ENCODE results near the gene ASPN.

ASPN gene

DNA sequence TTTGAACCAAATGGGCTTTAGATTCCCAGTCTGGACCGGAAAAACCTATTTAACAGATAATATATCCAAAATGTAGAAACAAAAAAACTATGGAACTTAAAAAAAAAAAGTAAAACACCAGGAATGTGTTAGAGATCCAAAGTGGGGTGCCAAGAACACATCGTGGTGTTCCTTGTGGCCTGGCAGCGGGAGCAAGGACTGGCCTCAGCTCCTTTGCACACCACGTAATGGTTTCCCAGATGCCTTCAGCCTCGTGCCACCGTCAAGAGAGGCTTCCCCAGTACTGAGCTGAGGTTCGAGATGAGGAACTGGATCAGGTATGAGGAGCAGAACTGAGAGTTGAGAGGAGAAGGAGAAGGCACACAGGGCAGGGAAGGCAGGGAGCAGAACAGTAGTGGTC, 3.5 kb downstream of the ASPN start:
- in situ Hi-C loops (cut with MboI; ENCODE audit: low sequenced_read_pairs) = no loop called here

DNA sequence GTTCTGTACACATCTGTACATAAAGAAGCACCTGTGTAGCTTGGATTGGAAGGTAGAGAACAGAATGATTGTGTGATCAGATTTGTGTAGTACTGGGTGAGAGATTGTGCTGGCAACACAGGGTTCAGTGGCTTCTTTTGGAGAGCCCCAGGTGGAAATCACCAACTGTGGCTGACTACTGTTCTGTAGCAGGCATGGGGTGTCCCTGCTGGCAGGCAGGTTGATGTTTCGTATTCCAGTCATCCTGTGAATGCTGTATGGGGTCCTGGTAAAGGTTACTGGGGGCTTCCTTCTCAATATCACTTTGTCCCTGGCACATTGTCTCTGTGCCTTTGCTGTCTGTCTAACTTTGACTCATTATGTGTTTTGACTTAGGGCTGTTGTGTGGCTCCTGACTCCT, 5.3 kb downstream of the ASPN start:
- in situ Hi-C loops (cut with MboI; ENCODE audit: low sequenced_read_pairs) = no loop called here

DNA sequence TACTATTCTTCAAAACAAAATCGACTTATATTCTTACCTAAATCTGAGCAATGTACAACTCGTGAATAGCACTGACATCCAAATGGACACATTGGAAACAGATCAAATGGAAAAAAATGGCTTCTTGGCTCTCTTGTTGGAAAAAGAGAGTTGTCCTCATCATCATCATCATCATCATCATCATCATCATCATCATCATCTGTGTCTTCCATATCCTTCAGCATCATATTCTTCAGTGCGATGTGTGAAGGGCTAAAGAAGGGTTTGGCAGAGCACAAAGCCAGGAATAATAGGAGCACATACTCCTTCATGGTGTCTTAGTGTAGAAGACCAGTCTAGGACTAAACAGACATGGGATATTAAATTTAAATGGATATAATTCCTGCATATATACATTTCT, 7.7 kb downstream of the ASPN start:
- in situ Hi-C loops (cut with MboI; ENCODE audit: low sequenced_read_pairs) = no loop called here

DNA sequence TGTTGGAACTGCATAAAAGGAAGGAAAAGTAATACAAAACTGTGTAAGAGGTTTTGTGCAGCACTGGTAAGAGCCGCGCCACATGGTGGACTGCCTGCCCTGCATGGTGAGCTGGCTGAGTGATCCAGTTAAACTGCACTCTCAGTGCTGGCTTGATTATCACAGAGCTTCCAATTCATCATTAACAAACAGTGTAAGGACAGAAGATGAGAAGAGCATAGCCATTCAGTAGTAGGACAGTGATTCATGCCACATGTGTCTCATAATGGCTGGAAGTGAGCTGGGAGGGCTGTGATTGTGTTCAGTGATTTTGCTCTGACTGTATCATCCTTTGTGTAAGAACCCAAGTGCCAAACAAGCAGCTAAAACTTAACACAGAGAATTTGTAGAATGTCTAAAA, 14.1 kb downstream of the ASPN start:
- in situ Hi-C loops (cut with MboI; ENCODE audit: low sequenced_read_pairs) = no loop called here

DNA sequence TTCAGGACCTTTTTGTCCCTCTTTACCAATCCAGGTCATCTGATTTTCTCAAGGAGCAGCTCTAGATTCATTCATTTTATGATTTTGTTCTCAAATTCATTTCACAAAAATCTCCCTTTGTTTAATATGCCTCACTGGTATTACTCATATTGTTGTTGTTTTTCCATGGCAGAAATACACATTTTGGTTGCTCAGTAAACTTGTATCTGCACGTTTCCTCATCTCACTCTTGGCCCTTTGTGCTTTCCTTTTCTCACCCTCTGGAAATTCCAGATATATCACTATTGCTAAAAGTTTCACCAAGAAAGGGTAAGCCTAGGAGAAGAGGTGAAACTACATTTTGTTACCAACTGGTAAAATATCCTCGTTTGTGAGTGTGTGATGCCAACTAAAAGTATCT, 14.8 kb downstream of the ASPN start:
- in situ Hi-C loops (cut with MboI; ENCODE audit: low sequenced_read_pairs) = no loop called here

DNA sequence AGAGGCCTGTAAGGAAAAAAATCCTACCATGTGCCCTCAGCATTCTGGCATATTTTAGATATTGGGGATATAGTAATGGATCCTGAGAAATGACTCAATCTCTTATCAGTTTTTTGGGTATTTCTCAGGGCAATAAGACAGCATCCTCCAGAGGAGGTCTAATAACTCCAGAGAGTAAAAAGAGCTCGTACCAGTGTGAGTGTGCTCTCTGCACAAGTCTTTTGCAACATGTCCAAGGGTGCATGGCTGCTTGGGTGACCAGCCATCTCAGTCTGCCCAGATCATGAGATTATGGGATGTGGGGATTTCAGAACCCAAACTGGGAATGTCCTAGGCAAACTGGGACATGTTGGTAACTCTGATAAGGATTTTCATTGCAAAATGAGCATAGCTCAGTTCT, 15.3 kb downstream of the ASPN start:
- in situ Hi-C loops (cut with MboI; ENCODE audit: low sequenced_read_pairs) = no loop called here

DNA sequence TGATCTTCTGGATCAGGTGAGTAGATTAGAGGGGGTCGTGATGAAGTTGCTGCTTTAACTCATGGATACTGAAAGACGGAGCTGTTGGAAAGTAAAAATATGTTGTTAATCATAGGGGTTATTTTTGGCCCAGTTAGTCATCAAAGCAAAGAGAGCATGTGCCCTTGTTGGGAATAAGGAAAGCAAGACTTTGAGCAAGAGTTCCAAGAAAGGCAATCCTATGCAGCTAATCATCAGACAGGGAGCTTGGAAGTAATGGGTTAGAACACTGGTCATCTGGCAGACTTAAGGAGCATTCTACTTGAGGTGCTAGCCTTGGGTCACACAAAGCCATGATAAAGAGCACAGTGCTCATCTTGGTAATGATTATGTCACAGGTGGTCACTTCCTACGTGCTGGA, 18.3 kb downstream of the ASPN start:
- in situ Hi-C loops (cut with MboI; ENCODE audit: low sequenced_read_pairs) = no loop called here

DNA sequence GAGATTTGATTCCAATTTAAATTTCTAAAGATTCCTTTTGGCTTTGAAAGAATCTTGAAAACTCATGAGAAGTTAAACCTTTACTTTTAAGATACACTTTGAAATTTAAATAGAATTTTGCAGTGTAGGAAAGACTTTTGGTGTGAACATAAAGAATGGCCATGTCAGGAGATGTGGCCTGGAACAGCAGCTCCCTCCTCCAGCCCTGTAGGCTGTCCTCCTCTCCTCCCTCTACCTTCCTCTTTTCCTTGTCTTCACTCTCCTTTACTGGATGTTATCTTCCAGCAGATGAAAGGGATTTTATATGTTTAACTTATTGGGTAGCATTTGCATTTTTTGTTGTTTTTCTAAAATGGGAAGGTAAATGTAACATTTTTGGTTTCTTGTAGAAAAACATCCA, 18.9 kb downstream of the ASPN start:
- in situ Hi-C loops (cut with MboI; ENCODE audit: low sequenced_read_pairs) = no loop called here

DNA sequence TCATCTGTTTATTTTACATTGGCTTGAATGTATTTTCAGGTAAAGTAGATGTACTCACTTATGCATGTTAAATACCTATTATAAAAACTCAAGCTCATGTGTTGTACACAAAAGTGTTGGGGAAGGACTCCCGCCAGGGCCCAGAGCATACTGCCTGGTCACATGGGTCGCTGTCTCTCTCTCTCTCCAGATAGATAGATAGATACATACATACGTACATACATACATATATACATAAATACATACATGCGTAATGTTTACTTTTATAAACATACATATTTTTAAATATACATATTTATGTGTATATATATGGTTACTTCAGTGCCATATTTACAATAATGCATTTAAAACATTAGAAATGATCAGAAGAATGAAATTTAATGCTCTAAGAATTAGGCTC, 24.7 kb downstream of the ASPN start:
- in situ Hi-C loops (cut with MboI; ENCODE audit: low sequenced_read_pairs) = no loop called here

DNA sequence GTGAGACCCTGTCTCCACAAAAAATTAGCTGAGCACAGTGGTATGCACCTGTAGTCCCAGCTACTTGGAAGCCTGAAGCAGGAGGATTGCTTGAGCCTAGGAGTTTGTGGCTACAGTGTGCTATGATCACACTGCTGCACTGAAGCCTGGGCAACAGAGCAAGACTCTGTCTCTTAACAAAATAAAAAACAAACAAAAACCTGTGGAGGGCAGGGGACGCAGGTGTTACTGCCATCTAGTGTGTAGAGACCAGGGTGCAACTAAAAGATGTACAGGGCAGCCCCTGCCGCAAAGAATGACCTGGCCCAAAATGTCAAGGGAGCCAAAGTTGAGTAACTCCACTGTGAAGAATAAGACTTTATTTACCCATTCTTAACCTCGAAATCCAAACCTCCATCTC, 27.1 kb downstream of the ASPN start:
- in situ Hi-C loops (cut with MboI; ENCODE audit: low sequenced_read_pairs) = no loop called here

DNA sequence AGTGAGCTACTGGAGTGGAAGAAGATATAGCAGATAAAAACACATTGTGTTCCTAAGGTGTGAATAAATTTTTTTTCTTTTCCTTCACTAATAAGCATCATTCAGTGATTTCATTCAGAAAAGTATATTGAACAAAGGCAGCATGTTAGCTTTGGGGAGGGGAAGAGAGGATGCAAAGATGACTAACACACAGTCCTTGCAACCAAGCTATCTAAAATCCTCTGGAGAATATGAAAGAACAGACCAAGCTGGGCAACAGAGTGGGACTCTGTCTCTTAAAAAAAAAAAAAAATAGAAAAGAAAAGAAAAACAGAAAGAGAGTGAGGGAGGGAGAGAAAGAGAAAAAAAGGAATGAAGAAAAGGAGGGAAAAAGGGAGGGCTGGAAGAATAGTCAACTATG, 35.8 kb downstream of the ASPN start:
- in situ Hi-C loops (cut with MboI; ENCODE audit: low sequenced_read_pairs) = no loop called here

DNA sequence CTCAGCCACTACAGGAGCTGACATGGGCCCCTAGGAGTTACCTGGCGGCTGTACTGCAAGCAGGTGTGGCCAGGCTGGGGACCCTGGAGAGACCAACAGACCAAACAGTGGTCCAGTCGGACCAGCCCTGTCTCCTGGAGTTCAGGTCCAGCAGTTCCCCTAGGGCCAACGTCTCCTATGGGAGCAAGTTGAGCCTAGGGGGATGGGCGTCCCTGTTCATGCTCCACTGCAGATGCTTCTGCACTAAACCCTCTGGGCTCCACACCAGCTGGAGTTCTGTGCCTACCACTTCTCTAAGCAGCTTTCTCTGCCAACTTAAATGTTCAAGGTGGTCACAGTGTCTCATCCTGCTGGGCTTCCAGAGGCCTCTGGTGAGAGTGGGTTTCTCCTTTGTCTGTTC, 37.5 kb downstream of the ASPN start:
- in situ Hi-C loops (cut with MboI; ENCODE audit: low sequenced_read_pairs) = no loop called here

DNA sequence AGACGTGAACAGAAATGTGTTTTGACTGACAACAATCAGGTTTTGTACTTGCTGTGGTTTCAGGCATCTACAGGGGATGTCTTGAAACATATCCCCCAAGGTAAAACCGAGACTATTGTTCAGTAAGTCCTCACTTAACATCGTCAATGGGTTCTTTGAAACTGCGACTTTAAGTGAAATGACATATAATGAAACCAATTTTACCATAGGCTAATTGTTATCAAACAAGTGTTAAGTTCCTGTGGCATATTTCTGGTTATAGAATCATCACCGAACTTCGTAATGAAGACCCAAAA, 41.6 kb downstream of the ASPN start:
- in situ Hi-C loops (cut with MboI; ENCODE audit: low sequenced_read_pairs) = no loop called here

DNA sequence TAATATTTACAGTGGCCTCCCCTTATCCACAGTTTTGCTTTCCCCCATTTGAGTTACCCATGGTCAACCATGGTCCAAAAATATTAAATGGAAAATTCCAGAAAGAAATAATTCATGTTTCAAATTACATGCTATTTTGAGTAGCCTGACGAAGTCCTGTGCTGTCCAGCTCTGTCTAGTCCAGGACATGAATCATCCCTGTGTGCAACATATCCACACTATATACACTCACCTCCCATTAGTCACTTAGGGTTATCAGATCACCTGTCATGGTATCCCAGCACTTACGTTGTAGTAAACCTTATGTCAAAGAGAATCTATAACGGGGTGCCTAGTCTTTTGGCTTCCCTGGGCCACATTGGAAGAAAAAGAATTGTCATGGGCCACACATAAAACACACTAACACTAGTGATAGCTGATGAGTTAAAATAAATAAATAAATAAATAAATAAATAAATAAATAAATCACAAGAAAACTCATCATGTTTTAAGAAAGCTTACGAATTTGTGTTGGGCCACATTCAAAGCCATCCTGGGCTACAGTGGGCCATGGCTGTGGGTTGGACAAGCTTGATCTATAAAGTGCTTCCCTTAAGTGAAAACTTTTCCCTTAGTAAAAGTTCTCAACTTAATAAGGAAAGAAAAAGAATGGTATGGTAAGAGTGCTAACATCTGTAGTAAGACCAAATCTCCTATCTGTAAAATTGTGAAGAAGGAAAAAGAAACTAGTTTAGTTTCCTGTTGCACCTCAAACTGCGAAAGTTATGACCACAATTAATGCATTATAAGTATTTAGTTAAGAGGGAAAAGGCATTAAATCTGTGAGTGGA, 42.2 kb downstream of the ASPN start:
- in situ Hi-C loops (cut with MboI; ENCODE audit: low sequenced_read_pairs) = no loop called here

DNA sequence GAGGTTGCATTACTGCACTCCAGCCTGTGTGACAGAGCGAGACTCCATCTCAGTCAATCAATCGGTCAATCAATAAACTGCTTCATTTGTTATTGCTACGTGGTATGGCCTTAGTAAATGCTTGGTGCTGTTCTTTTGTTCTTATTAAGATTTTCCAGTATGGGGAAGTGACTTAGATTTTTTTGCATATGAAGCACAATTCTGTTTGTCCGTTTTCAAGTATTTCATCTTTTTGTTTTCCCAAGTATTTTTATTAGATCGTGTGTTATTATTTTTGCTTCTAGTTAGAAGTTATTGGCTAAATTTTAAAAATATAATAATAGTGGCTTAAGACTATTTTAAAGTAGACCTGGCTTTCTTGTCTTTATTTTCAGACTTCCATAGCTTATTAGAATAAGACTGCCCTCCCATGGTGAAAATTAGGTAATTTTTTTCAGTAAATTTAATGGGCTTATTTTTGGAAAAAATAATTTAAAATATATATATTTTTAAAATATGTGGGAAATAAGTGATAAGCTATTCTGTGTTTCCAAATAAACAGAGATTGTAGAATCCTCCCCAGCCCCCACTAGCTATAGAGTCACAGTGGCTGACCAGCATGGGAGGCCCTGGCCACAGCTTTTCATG, 43.3 kb downstream of the ASPN start:
- in situ Hi-C loops (cut with MboI; ENCODE audit: low sequenced_read_pairs) = no loop called here

DNA sequence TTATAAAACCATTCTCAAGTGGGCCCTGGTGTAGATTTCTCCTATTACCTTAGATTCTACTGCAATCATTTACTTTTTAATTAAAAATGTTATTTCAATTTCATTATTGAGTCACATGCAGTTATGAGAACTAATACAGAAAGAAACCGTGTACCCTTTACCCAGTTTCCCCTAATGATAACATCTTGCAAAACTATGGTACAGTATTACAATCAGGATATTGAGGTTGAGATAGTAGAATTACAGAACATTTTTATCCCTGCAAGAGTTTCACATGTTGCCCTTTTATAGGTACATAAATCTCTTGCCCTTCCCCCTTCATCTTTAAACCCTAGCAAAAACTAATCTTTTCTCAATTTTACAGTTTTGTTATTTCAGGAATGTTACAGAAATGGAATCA, 47.0 kb downstream of the ASPN start:
- in situ Hi-C loops (cut with MboI; ENCODE audit: low sequenced_read_pairs) = no loop called here

DNA sequence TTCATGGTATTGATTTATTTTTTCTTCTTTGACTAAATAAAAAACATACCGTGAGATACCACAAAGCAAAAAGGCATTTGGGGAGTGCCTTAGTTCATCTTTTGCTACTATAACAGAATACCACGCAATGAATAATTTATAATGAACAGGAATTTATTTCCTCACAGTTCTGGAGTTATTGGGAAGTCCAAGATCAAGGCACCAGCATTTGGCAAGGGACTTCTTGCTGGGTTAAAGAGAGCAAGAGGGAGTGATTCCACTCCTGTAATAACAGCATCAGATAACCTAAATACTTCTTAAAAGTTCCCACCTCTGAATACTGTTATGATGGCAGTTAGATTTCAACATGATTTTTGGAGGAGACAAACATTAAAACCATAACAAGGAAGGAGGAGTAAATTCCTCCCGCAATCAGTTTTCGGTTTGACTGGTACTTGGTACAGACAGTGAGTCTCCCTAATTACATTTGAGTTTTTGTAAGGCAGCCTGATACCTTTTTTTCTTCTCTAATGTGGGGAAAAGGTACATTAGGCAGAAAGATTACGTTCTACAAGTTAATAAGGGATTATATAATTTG, 49.2 kb downstream of the ASPN start:
- in situ Hi-C loops (cut with MboI; ENCODE audit: low sequenced_read_pairs) = no loop called here

DNA sequence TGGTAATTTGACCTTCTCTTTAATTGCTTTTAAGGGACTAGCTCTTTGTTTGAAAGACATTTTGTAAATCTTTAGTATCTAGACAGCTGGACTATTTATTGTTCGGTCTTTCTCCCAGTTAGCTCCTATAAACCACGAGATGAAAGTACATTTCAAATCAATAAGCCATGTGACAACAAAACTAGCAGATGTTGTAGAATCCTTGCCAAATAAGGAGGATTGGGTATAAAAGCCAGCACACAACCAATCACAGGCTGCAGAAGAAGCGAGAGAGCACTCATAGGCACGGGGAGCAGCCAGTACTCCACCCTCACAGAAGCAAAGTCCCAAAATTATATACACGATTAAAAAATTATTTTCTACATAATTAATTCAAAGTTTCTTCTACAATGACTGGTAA, 50.0 kb downstream of the ASPN start:
- in situ Hi-C loops (cut with MboI; ENCODE audit: low sequenced_read_pairs) = no loop called here

DNA sequence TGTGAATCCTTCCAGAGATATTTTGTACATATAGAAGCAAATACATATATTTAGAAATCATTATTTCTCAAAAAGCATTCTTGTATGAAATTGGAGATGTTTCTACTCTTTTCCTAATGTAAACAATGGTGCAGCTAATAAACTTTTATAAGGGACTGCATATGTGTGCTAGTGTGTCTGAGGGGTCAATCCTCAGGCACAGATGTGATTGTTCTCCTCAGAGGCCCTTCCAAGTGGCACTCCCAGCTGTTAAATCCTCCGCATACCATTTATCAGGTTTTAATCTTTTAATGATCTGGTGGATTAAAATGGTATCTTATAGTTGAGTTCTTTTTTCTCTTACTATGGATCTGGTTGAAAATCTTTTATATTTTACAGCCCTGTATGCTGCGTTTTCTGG, 52.5 kb downstream of the ASPN start:
- in situ Hi-C loops (cut with MboI; ENCODE audit: low sequenced_read_pairs) = no loop called here

DNA sequence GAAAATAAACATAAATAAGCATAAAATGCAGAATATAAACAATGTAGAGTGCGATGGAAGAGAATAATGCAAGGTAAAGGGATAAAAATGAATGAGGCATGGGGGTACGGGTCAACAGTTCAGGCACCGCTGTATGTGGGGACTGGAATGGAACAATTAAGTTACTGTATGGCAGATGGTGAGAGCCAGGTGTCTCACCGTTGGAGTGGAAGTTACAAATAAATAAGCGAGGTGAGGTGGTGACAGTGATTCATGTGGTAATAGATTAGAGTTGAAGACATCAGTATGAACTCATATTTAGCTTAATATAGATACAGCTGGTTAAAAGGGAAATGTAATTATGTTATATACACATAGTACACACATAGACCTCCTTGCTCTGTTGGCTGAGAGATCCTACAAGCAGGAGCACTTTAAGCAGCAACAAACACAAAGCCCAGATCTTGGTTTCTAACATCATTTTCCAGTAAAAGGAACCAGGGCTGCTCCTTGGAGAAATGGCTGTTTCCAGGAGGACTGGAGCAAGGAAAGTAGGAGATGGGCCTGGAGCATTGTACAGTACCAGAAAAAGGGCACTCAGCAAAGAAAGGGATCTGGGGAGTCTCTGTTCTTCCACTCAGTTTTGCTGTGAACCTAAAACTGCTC, 55.7 kb downstream of the ASPN start:
- in situ Hi-C loops (cut with MboI; ENCODE audit: low sequenced_read_pairs) = no loop called here

DNA sequence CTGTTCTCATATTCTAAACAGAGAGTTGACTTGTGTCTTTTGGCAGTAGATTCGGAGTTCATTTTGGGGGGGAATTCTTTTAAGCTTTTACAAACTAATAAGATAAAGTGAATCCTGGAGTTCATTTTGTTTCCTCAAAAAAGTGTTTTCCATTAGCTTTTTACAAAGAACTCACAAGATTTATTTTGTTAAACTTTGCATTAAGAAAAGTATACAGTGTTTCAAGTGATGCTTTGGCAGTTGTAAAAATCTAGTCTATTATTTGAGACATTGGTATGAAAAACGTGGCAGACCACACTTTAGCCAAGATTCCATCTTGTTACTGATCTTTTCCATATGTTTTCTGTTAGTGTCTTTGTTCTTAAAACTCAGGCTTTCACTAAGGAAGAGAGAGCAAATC, 56.8 kb downstream of the ASPN start:
- in situ Hi-C loops (cut with MboI; ENCODE audit: low sequenced_read_pairs) = no loop called here

DNA sequence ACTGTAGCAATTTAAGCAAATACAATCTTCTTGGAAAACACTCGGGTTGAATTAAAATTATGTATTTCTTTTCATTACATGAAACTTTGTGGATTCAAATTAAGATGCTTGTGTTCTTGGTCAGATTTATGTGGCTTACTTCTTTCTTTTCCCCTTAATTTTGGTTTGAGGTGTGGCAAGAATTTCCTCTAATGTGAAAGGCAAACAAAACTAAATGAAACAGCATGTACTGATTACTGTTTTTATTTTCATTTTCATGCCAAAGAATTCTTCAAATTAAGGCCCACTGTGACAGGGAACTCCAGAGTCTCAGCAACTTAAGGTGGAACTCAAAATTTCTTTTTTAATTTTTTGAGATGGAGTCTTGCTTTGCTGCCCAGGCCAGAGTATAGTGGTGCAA, 58.0 kb downstream of the ASPN start, which contains the start of gene OMD:
OMD (minus strand) TSS at position 132 of the 400 bp plus-strand sequence. CDS start 6,913 bp downstream, outside the sequence.
- in situ Hi-C loops (cut with MboI; ENCODE audit: low sequenced_read_pairs) = no loop called here
